Stimulated activated memory B cell treated with anti-CD40 and anti-IgM and Interleukin-4, amounts not matched to agents 10 μg/mL and 1 μg/mL and 100 μg/mL, for 72 hours (primary cell): ENCODE measurements around the gene MBP.
"Not testable (repeated sequence)": the region's sequence is repeated elsewhere in the genome, so short reads cannot be mapped to it uniquely, and the experiment has no call there.

Source experiments
- ATAC-seq: fragments of 150-1000 bp; cut with Tn5 transposase; 2 replicates; pipeline ENCODE4 v1.10.0; 2021
- H3K27ac Mint-ChIP-seq: one replicate; pipeline ENCODE4 v1.8.0; 2022; ENCODE audit warnings: mild to moderate bottlenecking, mixed read lengths
- H3K27me3 Mint-ChIP-seq: one replicate; pipeline ENCODE4 v1.8.0; 2022; ENCODE audit warnings: mixed read lengths
- H3K36me3 Mint-ChIP-seq: one replicate; pipeline ENCODE4 v1.8.0; 2022; ENCODE audit warnings: mixed read lengths
- H3K4me1 Mint-ChIP-seq: one replicate; pipeline ENCODE4 v1.8.0; 2022; ENCODE audit warnings: mixed read lengths
- H3K4me3 Mint-ChIP-seq: one replicate; pipeline ENCODE4 v1.8.0; 2022; ENCODE audit warnings: mild to moderate bottlenecking, moderate library complexity, mixed read lengths
- H3K9me3 Mint-ChIP-seq: one replicate; pipeline ENCODE4 v1.8.0; 2022; ENCODE audit warnings: mixed read lengths

MBP gene

GRCh38 chr18:77000527-77000926, 132.1 kb downstream of the MBP start:
- Mint-ChIP-seq H3K27me3 (no peaks in the 10 kb centered on the region), H3K4me1 (peaks cover 20% of the 10 kb centered on the region), H3K9me3 (no peaks in the 10 kb centered on the region), H3K36me3 (no peaks in the 10 kb centered on the region), H3K27ac (no peak overlapping the region), H3K4me3 (no peak overlapping the region)
- ATAC-seq: no peak

- Mint-ChIP-seq H3K9me3 (no peaks in the 10 kb centered on the region), H3K36me3 (no peaks in the 10 kb centered on the region), H3K27me3 (no peaks in the 10 kb centered on the region), H3K4me1 (peaks cover 17% of the 10 kb centered on the region), H3K27ac (no peak overlapping the region), H3K4me3 (no peak overlapping the region)
- ATAC-seq: no peak
These were observed 133.5 kb downstream of the MBP start for GRCh38 chr18:76999077-76999476.

DNA sequence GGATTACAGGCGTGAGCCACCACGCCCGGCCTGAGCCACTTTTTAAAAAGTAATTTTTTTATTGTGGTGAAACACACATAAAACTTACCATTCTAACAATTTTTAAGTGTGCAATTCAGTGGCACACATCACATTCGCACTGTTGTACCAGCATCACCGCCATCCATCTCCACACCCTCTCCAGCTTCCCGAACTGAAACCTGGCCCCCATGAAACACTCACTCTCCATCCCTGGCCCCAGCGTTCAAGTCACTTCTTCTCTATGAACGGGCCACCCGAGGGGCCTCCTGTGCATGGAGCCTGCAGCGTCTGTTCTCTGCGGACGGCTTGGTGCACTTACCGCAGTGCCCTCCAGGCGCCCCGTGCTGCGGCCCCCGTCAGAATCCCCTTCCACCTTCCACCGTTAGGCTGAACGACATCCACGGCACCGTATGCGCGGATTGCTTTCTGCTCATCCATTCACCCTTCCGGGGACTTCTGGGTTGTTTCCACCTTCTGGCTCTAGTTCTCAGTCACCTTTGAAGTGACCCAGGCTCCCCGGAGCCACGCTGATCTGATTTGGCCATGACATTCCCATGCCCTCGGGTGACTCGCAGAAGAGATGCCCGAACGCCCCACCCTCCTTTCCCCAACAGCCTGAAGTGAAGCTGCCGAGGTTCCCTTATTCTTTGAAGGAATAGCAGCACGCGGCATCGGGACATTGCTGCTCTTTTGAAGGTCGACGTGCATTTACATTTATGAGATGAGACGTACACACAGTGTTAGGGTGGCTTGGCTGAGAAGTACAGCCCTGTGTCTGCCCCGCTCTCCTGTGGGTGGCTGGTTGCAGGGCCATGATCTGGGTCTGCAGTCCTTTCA, 134.4 kb downstream of the MBP start:
- Mint-ChIP-seq H3K27ac (peak overlapping the region; percentile 69), H3K27me3 (no peaks in the 10 kb centered on the region), H3K4me1 (peaks cover 22% of the 10 kb centered on the region), H3K9me3 (no peaks in the 10 kb centered on the region), H3K36me3 (no peaks in the 10 kb centered on the region), H3K4me3 (no peak overlapping the region)
- no peak for ATAC-seq

GRCh38 chr18:76996429-76996828, 136.2 kb downstream of the MBP start:
- no peak for ATAC-seq
- Mint-ChIP-seq H3K4me1 (peaks cover 30% of the 10 kb centered on the region), H3K36me3 (no peaks in the 10 kb centered on the region), H3K27ac (no peak overlapping the region), H3K4me3 (no peak overlapping the region), H3K27me3 (no peaks in the 10 kb centered on the region), H3K9me3 (no peaks in the 10 kb centered on the region)

- H3K36me3 Mint-ChIP-seq: no peaks in the 10 kb centered on the region
- ATAC-seq: no peak
- H3K4me1 Mint-ChIP-seq: peaks cover 36% of the 10 kb centered on the region
- H3K4me3 Mint-ChIP-seq: no peak overlapping the region
- no peaks in the 10 kb centered on the region for H3K27me3 Mint-ChIP-seq
- no peak overlapping the region for H3K27ac Mint-ChIP-seq
- no peaks in the 10 kb centered on the region for H3K9me3 Mint-ChIP-seq
These were observed 136.7 kb downstream of the MBP start for GRCh38 chr18:76995896-76996295.

DNA sequence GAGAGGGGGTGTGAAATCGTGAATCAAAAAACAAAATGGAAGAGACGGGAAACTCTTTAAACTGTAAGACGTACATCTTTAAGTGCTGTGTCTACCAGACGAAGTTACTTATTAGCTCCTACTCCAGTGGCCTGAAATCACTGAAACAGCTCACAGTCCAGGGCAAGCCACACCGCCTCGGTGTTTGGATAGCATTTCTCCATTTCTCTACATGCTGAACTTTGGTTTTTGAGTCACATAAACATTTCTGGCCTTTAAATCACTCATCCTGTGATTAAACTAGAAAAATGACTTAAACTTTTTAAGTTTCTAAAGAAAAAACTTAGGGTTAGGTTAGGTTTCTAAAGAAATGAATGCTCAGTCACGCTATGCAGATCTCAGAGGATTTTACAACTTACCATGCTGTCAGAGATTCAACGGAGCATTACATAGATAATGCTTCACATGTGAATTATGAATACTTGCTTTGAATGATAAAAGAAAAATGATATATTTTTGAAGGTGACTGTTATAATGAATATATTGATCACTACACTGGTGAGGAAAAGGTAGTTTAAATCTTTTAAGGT, 138.4 kb downstream of the MBP start:
- Mint-ChIP-seq H3K9me3 (no peaks in the 10 kb centered on the region), H3K36me3 (no peaks in the 10 kb centered on the region), H3K27me3 (no peaks in the 10 kb centered on the region), H3K27ac (peak overlapping the region; percentile 76), H3K4me1 (peaks cover 44% of the 10 kb centered on the region), H3K4me3 (no peak overlapping the region)
- ATAC-seq: peak; percentile 62

DNA sequence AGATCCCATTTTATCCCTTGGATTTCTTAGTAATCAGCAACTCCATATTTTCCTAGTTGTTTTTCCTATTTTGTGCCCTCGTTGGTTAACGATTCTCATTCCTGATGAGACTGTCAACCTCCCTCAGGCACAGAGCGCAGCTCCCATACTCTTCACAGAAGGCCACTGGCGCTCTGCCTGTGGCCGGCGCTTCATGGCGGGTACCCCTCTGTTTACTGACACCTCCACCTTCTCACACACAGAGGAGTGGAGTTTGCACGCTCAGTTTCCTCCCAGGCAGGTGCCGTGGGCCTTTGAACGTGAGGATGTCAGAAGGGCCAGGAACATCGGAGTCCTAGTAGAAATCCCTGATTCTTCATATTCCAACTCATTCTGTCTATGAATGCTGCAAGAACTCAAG, 139.0 kb downstream of the MBP start:
- no peaks in the 10 kb centered on the region for H3K27me3 Mint-ChIP-seq
- no peak overlapping the region for H3K4me3 Mint-ChIP-seq
- no peak for ATAC-seq
- no peaks in the 10 kb centered on the region for H3K9me3 Mint-ChIP-seq
- no peaks in the 10 kb centered on the region for H3K36me3 Mint-ChIP-seq
- peaks cover 50% of the 10 kb centered on the region for H3K4me1 Mint-ChIP-seq
- H3K27ac Mint-ChIP-seq: peak overlapping the region; percentile 76

DNA sequence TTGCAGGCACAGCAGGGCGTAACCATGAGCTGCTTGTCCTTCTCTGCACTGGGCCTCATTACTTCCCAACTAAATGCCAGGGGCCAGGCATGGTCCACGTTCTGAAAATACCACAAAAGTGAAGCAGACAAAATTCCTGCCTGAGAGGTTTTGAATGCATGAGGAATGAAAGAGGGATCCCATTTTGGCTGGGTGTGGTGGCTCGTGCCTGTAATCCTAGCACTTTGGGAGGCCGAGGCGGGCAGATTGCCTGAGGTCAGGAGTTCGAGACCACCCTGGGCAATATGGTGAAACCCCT, 139.5 kb downstream of the MBP start:
- Mint-ChIP-seq H3K27ac (peak overlapping the region; percentile 76), H3K4me3 (no peak overlapping the region), H3K36me3 (no peaks in the 10 kb centered on the region), H3K4me1 (peaks cover 55% of the 10 kb centered on the region), H3K9me3 (no peaks in the 10 kb centered on the region), H3K27me3 (no peaks in the 10 kb centered on the region)
- no peak for ATAC-seq

DNA sequence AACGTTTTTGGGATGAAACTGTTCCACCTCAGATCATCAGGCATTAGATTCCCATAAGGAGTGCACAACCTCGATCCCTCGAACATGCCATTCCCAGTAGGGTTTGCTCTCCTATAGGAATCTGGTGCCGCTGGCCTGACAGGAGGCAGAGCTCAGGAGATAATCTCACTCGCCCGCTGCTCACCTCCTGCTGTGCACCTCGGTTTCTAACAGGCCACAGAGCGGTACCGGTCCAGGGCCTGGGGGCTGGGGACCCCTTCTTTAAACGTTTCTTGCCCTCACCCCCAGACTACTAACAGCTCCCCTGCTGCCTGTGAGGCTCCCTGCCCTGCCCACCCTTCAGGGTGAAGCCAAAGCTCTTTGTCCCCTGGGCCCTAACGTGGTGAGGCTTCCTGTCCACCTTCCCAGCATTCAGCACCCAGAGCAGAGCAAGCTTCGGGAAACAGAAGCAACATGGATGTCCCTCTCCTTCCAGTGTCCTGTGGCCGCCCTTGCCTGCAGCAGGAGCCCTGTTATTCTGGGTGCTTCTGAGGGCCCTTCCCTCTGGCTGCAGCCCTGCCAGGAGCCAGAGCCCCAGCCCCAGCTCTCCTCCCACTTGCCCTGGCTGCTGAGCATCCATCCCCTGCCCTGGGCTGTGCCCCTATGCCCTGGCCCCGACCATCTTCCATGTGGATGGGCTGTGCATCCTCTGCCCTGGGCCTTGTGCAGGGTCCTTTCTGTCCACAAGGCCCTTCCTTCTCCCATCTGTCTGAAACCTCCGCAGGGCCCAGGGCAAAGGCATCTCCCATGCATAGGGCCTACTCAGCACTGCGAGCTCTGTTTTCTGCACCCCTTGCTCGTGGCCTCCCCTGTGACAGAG, 140.1 kb downstream of the MBP start:
- peaks cover 57% of the 10 kb centered on the region for H3K4me1 Mint-ChIP-seq
- no peaks in the 10 kb centered on the region for H3K27me3 Mint-ChIP-seq
- H3K9me3 Mint-ChIP-seq: no peaks in the 10 kb centered on the region
- no peak for ATAC-seq
- no peak overlapping the region for H3K4me3 Mint-ChIP-seq
- no peaks in the 10 kb centered on the region for H3K36me3 Mint-ChIP-seq
- H3K27ac Mint-ChIP-seq: peak overlapping the region; percentile 76

- H3K9me3 Mint-ChIP-seq: no peaks in the 10 kb centered on the region
- peak overlapping the region; percentile 1 for H3K4me3 Mint-ChIP-seq
- no peaks in the 10 kb centered on the region for H3K36me3 Mint-ChIP-seq
- no peaks in the 10 kb centered on the region for H3K27me3 Mint-ChIP-seq
- peak overlapping the region; percentile 78 for H3K27ac Mint-ChIP-seq
- H3K4me1 Mint-ChIP-seq: peaks cover 53% of the 10 kb centered on the region
- ATAC-seq: no peak
These were observed 141.4 kb downstream of the MBP start for GRCh38 chr18:76991021-76991688.

DNA sequence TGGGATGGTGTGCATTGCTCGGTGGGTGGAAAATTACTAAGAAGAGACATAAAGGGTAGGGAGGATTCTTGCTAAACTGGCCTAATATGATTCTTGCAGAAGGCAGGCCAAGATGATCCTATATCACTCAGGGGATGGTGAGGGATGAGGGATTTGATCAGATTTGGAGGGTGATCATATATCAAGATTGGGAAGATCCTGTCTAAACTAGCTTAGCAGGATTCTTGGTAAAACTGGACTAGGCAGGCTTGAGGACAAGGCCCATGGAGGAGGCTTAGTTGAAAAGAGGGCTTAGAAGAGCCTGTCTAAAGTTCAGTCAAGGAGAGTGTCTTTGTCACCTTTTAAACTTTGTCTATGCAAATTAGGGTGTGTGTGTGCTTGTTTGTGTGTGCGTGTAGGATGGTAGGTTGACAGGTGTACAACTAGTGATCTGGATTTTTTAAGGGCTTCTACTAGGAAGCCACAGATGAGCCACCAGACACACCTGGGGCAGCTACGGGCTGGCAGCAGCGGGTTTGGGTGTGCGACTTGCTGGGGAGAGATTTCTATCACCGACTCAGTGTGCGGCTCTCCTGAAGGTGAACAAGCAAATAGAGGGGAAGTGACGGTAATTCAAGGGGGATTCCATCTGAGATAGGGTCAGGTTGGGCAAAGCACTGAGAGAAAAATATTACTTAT, 142.1 kb downstream of the MBP start:
- H3K36me3 Mint-ChIP-seq, H3K27me3 Mint-ChIP-seq, H3K9me3 Mint-ChIP-seq: not testable (repeated sequence)
- Mint-ChIP-seq H3K4me3 (peak overlapping the region; percentile 3), H3K27ac (peak overlapping the region; percentile 78), H3K4me1 (peaks cover 53% of the 10 kb centered on the region)
- peak; percentile 78 for ATAC-seq

GRCh38 chr18:76989647-76990190, 142.9 kb downstream of the MBP start:
- Mint-ChIP-seq H3K4me1 (peaks cover 53% of the 10 kb centered on the region), H3K36me3 (no peaks in the 10 kb centered on the region), H3K27ac (peak overlapping the region; percentile 78), H3K27me3 (no peaks in the 10 kb centered on the region), H3K9me3 (no peaks in the 10 kb centered on the region), H3K4me3 (peak overlapping the region; percentile 53)
- no peak for ATAC-seq

DNA sequence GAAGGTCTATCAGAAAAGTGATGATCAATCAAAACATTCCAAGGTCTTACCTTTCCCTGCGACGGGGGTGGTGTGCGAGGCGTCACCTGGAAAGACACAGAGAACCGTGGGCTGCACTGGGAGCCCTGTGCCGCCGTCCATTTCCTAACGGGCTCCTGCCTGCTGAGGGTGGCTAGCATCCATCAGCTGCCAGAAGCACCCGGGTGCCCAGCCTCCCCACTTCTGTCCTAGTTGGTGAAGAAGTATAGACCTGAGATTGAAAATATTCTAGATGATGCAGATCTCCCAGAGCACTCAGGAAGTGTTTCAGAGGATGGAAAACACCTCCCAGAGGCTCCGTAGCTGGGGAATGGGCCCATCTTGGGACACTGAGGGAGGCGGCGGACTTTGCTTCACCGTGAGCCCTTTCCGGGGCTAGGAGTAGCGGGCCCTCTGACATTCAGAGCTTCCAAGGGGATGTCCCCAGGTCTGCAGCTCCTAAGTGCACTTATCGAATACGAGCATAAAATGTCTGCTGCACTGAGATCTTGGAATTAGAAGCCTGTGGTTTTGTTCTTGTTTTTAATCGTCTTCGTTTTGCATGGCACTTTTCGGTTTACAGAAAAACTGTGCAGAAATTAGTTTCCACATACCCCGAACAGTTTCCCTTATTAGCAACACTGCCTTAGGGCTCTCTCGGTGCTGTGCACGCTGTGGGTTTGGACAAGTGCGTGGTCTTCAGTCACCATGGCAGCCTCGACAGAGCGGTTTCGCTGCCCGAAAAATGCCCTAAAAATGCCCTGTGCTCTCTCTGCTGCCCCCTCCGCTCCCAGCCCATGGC, 143.5 kb downstream of the MBP start:
- Mint-ChIP-seq H3K27me3 (no peaks in the 10 kb centered on the region), H3K4me3 (peak overlapping the region; percentile 53), H3K27ac (peak overlapping the region; percentile 78), H3K9me3 (no peaks in the 10 kb centered on the region), H3K4me1 (peaks cover 47% of the 10 kb centered on the region), H3K36me3 (no peaks in the 10 kb centered on the region)
- ATAC-seq: no peak
